GM19238 (cell line): ENCODE measurements around the gene CD22.

Experiments
- DNase-seq: peaks from one replicate; pipeline ENCODE4 v3.0.0; 2011; ENCODE audit warnings: low spot score; ENCODE audit not compliant: insufficient read length

CD22 gene

GRCh38 chr19:35313587-35313986 is 15.4 kb upstream of the CD22 start:
- no peak for DNase-seq

- no peak for DNase-seq
Observed at GRCh38 chr19:35314031-35314430, 15.0 kb upstream of the CD22 start.

GRCh38 chr19:35314858-35315470 is 14.0 kb upstream of the CD22 start:
- no peak for DNase-seq

GRCh38 chr19:35315883-35316282 is 13.1 kb upstream of the CD22 start:
- DNase-seq = no peak

- no peak for DNase-seq
Observed at GRCh38 chr19:35316560-35316959, 12.4 kb upstream of the CD22 start.

- DNase-seq = no peak
Observed at GRCh38 chr19:35317464-35318043, 11.4 kb upstream of the CD22 start.

- no peak for DNase-seq
Observed at GRCh38 chr19:35318679-35319448, 10.1 kb upstream of the CD22 start.

- no peak for DNase-seq
Observed at GRCh38 chr19:35320065-35320713, 8.8 kb upstream of the CD22 start.

- no peak for DNase-seq
Observed at GRCh38 chr19:35321291-35321690, 7.7 kb upstream of the CD22 start.

GRCh38 chr19:35322014-35322413 is 7.0 kb upstream of the CD22 start:
- DNase-seq = no peak

- no peak for DNase-seq
Observed at GRCh38 chr19:35327642-35328041, 1.3 kb upstream of the CD22 start.

- DNase-seq = no peak
Observed at GRCh38 chr19:35329323-35329722, 336 bp downstream of the CD22 start.

- peak; percentile 72 for DNase-seq
Observed at GRCh38 chr19:35330475-35330874, 1.5 kb downstream of the CD22 start.

- DNase-seq = no peak
Observed at GRCh38 chr19:35331551-35332214, 2.7 kb downstream of the CD22 start.

- no peak for DNase-seq
Observed at GRCh38 chr19:35332817-35333216, 3.8 kb downstream of the CD22 start.

- DNase-seq = no peak
Observed at GRCh38 chr19:35334144-35334753, 5.3 kb downstream of the CD22 start.

GRCh38 chr19:35336166-35336955 is 7.4 kb downstream of the CD22 start:
- no peak for DNase-seq

GRCh38 chr19:35337097-35337983 is 8.4 kb downstream of the CD22 start:
- no peak for DNase-seq

- no peak for DNase-seq
Observed at GRCh38 chr19:35337984-35338296, 9.0 kb downstream of the CD22 start.

- no peak for DNase-seq
Observed at GRCh38 chr19:35340431-35340830, 11.4 kb downstream of the CD22 start.
